Measurements from ENCODE around the gene ARHGDIB.

Gene ARHGDIB

DNA sequence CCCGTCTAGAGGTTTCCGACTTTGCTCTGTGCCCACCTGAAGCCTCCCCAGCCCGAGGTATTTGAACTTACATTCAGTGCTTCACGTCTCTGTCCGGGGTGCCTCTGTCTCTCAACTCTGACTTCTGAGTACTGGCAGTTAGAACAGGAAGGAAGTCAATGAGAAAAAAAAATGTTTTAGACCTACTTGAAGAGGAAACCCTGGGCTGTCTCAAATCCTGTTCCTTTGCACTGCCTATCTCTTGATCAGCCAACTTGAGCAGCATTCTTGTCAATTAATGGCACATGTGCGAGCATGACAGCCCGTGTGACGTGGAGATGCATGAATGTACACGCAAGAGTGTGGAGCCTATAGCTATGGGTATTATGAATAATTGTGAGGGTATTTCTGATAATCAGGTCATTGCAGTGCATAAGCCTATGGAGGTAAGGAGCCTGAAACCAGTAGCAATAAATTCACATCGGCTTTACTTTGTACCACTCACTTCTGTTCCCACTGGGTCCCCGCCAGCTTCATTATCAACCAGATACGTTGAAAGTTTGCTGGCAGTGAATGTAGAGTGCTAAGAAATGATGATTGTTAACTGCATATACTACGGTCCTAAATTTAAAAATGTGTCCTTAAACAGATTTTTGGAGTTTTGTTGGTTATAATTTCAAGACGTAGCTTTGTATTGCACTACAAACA lies at the start of gene ARHGDIB:
TSS of gene ARHGDIB (minus strand) at position 136 of the 687 bp plus-strand sequence. CDS start 10,889 bp downstream, outside the sequence.
- DNase-seq = peak; percentile 85

DNA sequence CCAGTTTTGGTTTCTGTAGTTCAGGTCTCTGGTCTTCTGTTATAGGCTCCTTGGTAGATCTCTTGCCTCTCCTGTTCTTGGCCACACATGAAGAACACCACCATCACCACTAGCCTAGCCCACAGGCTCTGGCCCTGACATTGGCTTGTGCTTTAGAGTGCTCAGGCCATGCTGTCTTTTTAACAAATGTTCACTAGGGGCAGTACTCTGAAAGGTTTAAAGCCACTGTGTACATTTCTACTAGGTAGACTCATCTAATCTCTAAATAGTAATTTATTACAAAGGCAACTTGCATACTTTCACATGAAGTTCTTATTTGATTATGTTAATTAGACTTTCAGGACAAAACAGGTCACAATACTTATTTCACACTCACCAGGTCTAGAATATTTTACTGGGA lies 49.8 kb upstream of the ARHGDIB start:
- DNase-seq = no peak

DNA sequence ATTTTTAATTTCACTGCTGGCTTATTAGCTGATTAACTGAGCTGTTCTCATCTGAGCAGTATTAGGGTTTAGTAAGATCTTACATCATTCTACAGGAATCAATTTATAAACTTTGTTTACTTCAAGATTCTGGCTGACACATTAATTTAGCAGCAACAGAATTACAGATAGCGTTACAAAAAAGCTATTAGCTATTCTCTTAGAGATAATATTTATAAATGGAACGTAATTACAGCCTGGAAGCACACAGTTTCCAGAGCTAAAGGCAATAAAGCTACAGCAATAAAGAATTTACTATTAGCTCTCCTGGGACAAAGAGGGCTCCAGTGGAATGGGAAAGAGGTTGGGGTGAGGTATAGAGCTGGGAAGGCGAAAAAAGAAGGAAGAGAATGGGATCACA lies 46.1 kb upstream of the ARHGDIB start:
- DNase-seq = no peak

DNA sequence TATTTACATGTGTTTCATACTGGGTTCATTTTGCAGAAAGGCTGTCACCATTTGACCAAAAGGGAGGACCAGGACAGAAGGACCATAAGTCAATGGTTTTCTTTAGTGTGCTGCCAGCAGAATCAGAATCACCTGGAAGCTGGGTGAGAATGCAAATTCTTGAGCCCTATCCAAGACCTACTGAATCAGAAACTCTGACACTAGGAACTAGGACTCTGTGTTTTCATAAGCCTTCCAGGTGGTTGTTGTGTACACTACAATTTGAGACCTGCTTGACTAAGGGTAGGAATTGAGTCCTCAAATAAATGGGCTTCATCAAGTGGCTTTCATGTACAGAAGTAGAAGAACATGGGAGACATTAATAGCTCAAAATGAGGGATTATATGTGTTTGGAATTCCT lies 43.7 kb upstream of the ARHGDIB start:
- DNase-seq = no peak

DNA sequence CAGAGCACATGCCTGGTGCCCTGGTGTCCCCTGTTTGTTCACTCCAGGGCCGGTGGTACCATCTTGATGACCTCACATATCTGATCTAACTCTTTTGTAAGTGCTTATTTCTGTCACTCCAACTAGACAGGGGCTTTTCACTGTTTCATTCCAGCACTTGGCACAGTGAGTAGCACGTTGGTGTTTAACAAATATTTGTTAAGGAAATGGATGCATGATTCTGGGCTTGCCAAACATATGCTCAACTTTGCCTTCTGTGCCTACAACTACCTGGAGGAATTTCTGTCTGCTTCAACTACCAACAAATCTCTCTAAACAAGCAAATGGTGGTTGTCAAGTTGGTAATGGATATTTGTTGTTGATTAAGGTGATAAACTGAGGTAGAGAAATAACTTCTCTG lies 43.0 kb upstream of the ARHGDIB start:
- no peak for DNase-seq

DNA sequence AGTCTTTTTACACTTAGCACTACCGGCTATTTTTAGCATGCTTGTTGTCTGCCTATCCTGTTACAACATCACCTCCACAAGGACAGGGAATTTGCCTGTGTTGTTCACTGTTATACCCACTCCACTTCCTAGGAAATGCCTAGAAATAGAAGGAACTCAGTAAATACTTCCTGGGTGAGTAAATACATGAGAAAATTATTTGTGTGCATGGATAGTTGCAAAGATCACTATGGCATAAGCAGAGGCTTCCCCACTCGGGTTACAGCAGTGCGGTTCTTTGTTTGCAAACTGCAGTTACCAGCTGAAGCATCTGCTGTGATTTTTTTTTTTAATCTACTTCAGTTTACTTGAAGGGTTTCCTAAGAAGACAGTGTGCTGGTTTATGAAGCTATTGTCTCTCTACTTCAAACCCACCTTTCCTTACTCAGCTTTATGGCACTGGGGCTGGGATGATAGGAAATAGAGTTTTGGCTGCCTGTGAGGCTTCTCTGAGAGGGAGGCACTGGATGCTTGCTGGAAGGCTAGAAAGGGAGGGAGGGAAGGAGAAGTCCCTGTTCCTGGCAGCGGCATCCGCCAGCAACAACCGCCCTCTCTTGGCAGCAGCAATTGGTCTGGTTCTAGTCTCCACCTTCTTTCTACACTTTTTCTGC lies 40.5 kb upstream of the ARHGDIB start:
- no peak for DNase-seq

DNA sequence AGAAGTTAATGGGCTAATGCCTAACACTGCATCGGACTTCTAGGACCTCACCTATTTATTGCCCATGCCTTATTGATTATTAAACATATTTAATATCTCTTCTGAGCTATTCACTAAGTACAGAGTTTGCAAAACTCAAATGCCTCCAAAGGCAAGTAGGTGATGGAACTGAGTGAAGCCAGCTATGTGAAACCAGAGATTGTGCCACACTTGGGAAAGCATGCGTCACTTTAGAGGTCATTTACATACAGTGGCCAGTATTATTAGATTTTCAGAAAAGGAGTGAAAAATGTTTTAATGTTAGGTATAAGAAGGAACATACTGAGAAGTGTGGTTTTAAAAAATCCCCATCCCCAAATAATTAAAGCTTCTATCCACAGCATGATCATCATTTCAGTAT lies 39.2 kb upstream of the ARHGDIB start:
- no peak for DNase-seq

DNA sequence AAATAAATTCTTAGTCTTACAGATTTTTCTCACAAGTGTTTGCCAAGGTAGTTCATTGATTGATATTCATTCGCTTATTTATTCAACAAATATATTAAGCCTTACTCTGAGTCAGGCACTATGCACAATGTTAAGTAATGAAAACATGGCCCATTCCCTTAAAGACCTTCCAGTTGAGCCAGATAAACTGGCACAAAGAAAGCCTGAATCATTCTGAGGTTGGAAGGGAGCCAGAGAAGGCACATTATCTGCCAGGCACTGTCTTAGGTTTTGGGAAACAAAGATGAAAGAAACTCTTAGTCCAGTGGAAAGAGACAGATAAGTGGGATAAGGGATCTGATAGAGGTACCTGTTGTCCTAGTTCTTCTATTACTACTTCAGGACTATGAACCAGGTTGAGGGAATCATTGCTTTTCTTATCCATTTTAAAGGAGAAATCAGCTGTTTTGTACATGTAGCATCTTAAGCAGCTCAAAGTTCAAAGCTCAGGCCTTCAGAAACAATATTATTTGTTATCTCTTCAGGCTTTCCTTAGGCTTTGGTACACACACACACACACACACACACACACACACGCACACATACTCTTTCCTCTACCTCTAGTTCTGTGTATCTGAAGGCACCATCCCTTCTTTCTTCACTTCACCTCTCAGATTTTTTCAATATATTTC lies 38.4 kb upstream of the ARHGDIB start:
- DNase-seq = no peak

DNA sequence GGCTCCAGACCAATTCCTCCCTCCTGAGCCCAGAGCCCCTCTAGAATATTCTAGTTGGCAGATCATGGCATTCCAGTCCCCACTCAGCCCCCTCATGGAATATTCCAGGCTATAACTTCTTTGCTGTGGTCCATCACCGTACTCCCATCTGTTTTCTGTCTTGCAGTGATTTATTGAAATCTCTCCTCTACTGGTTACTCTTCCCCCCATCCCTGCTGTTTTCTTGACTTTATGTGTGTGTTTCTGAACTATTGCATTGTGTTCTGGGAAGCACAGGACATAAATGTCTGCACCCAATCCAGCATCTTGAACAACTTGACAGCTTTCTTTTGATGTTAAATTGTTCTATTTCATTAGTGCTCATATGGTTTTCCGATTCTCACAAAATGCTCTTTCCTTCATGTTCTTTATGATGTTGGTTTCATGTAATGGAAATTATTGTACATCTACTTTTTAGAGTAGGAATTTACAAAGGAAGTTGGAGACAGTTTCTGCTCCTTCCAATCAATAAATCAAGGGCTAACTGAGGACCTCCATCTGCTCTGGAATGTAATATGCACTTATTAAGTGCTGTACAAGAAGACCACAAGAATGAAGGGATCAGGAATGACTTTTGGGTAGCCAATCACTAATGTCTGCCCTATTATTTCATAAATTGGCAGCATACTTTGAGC lies 37.8 kb upstream of the ARHGDIB start:
- DNase-seq = no peak

DNA sequence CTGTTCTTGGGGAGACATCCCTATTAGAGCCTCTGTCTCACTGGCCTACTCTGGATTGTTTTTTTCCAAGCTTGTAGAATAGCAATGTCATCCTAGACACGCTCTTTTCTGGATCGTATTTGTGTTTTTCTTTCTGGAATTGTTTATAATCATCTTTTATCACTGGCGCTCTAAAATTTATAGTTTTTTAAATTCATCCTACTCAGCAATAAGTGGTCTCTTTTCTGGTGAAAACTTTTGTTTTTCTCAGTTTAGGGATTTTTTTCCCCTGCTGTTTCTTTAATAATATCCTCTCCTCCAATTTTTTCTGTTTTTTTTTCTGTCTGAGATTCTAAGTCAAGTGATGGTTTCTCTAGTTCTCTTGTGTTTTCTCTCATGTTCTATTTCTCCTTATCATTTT lies 36.6 kb upstream of the ARHGDIB start:
- DNase-seq = no peak

DNA sequence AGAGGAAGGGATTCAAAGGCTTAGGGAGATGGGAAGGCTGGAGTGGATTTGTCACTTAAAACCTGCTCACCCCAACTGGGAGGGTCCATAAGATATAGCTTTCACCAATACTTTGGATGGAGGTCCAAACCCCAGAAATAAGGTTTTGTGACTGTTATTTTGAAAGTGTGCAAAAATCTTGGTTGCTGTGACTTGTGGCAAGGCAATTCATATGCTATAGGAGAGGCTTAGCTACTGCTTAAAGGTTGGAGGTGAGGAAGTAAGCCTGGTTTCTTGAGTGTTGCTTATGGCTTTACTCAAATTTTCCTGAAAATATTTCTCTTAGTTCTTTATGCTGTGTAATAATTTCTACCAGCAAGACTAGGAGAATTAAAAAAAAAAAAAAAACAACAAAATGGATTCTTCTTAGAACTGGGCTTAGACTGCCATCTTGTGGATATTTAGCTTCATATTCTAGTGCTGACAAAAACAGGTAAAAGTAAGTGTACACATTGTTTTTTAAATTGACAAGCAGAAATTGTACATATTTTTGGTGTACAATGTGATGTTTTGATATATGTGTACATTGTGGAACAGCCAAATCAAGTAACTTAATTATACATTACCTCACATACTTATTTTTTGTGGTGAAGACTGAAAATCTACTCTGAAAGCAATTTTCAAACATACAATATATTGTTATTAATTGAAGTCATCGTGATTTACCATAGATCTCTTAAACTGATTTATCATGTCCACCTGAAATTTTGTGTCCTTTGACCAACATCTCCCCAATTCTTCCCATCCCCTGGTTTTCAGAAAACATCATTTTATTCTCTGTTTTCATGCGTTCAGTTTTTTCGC lies 34.4 kb upstream of the ARHGDIB start:
- no peak for DNase-seq

DNA sequence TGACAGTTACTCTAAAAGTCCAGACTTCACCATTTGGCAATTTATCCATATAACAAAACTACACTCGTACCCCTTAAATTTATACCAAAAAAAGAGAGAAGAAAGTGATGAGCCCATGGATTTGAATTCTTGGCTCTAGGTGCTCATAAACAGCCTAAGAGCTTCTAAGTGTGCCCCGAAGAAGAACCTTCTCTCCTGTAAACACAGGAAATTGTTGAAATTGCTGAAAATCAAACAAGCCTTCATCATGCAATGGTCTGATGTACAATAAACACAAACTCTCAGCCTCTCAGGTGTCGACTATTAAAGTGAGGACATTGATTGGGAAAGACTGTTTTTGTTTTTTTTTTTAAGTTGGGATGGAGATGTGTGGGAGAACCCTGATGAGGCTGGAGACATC lies 33.2 kb upstream of the ARHGDIB start:
- DNase-seq = no peak

DNA sequence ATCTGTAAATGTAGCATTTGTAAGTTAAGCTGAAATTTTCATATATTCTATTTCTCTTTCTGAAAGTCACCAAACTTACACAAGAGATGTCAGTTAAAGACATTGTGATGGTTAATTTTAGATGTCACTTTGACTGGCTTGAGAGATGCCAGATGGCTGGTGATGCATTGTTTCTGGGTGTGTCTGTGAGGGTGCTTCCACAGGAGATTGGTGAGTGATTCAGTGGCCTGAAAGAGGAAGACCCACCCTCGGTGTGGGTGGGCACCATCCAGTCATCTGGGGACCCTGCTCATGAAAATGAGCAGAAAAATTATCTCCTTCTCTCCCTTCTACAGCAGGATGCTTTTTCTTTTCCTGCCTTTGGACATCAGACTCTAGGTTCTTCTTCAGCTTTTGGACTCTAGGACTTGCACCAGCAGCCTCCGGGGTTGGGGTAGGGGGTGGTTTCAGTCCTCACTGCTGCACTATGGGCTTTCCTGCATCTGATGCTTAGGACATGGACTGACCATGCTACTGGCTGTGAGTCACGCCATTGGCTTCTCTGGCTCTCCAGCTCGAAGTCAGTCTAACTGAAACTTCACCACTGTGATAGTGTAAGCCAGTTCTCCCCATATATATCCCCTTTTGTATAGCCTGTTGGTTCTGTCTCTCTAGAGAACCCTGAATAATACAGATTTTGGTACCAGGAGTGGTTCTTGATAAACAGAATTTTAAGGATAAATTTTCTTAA lies 32.3 kb upstream of the ARHGDIB start:
- no peak for DNase-seq

DNA sequence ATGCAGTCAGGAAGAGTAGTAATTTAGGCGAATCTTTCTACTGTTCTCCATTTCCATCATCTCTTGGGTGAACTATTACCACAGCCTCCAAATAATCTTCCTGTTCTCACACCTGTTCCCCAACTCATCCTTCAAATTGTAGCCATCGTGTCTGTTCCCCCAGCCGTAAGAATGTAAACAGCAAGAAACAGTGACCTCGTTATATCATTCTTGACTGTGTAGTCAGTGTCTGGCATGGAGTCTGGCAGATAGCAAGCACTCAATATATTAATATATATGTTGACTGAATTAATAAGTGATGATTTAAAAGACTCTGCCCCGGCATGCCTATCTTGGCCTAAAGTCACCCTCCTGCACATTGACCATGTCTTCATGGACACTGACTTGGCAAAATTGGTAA lies 31.7 kb upstream of the ARHGDIB start:
- no peak for DNase-seq

DNA sequence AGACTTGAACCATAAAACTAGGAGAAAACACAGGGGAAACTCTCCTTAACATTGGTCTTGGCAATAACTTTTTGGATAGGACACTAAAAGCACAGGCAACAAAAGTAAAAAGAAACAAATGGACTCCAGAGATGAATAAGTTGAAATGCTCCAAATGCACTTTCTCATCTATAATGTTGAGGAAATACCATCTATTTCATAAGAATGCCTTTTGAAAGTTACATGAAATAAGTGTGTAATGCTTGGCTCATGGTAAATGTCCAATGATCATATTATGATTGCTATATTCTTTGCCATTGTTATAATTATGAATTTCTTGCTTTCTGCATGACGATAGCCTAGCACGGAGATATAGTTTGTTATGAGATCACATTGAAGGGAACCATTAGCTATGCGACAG lies 31.3 kb upstream of the ARHGDIB start:
- no peak for DNase-seq

DNA sequence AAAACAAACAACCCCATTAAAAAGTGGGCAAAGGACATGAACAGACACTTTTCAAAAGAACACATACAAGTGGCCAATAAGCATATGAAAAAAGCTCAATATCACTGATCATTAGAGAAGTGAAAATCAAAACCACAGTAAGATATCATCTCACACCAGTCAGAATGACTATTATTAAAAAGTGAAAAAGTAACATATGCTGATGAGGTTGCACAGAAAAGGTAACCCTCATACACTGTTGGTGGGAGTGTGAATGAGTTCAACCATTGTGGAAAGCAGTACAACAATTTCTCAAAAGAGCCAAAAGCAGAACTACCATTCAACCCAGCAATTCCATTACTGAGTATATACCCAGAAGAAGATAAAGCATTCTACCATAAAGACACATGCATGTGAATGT lies 29.7 kb upstream of the ARHGDIB start:
- no peak for DNase-seq

DNA sequence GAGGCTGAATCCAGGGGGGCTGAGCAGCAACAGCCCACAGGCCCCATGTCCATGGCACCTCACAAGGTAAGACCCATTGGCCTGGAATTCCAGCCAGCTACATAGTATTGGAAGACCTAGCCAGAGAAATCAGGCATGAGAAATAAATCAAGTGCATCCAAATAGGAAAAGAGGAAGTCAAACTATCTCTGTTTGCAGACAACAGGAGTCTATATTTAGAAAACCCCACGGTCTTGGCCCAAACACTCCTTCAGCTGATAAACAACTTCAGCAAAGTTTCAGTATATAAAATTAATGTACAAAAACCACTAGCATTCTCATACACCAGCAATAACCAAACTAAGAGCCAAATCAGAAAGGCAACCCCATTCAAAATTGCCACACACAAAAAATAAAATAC lies 28.4 kb upstream of the ARHGDIB start:
- no peak for DNase-seq

DNA sequence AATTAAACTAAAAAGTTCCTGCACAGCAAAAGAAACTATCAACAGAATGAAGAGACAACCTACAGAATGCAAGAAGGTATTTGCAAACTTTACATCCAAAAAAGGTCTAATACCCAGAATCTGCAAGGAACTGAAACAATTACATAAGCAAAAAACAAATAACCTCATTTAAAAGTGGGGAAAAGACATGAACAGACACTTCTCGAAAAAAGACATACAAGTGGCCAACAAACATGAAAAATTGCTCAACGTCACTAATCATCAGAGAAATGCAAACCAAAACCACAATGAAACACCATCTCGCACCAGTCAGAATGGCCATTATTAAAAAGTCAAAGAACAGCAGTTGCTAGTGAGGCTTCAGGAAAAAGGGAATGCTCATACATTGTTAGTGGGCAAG lies 26.6 kb upstream of the ARHGDIB start:
- no peak for DNase-seq

DNA sequence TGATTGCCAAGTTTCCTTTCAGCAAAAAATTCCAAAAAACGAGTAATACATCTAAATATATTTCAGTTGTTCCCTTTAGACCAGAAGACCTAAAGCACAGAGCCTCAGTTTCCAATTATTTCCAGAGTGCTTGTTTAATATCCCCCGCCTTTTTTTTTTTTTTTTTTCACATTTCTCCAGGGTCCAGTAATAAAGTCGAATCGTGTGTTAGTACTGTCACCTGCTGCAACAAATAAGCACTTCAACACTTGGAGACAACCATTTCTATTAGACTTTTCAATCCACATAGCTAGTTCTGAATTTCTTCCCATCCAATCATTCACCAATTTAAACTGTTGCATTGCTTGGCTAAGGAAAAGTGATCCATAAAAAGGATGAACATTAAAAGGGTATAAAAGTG lies 25.0 kb upstream of the ARHGDIB start:
- DNase-seq = no peak

DNA sequence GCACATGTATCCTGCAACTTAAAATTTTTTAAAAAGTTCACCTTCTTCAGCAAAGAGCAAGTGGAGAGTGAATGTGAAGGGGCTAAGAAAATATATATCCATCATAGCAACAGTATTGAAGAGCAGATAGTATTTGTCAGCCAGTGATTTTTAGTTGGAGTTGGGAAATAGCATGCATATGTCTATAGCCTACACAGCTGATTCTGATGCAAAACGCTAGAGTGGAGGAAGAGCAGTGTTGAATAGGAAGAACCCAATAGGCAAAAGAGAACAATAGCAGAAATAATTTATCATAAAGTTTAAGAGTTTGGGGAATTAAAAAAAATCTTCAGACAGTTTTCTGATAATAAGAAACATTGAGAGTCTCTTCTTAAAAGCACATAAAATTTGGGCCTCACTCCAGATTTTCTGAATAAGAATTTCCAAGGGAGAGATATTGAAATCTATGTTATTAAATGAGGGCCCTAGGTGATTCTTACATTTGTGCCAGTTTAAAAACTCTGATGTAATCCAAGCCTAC lies 23.4 kb upstream of the ARHGDIB start:
- no peak for DNase-seq

DNA sequence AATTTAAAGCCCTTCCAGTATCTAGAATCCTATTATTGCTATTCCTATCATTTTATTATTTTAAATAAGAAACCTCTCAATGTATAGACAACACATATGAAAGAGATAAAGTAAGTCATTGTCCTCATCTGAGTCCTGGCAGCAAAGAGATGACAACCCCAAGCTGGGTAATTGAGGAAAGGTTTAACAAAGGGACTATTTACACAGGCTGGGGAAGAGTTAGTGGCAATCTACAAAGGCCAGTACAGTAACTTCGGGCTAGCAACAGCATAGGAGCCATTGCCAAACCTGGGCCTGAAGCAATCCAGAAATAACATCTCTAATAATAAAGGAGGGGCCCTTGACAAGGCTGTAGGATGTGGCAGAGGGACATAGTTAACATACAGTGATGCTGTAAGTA lies 22.6 kb upstream of the ARHGDIB start:
- DNase-seq = no peak

DNA sequence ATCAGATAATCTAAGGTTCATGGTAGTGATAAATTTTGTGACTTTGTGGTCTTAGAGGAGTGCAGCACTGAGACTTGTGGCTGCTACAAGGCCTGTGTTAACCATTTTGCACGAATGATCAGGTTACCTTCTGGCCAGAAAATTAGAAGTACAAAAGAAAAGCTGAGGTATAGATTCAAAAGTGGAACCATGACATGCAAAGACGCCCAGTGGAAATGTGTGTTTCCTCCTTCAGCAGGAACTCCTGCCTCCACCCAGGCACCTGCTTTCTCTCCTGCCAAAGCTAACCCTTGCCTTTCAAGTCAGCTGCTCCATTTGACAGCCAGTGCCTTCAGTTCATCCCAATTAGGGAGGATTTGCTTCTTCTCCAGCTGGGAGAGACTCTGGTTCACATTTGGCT lies 21.6 kb upstream of the ARHGDIB start:
- no peak for DNase-seq

Measured in GDM1 (cell line).